Thoracic aorta (tissue), 2 donors: ENCODE results near the gene RTL10. TPM values are rescaled to one million over a fixed set of nuclear protein-coding genes. Genes with fewer than 3 reads are reported as not detected.

Experiments
- ATAC-seq: fragments of 150-250 bp; one replicate; pipeline ENCODE4 v1.8.0; 2017; ENCODE audit warnings: low read depth; ENCODE audit not compliant: insufficient number of reproducible peaks, low FRiP score
- DNase-seq: peaks from one replicate; pipeline ENCODE4 v3.0.0-alpha.2; 2020; ENCODE audit warnings: low spot score
- H3K27ac ChIP-seq, 2 donors: fragments of 200-600 bp; sonication (generic); 1 replicate in 1 of 2; 2 replicates in 1 of 2; pipeline ENCODE4 v1.5.1; 2016; ENCODE audit warnings: mild to moderate bottlenecking in 2 of 2, moderate library complexity in 2 of 2
- H3K27me3 ChIP-seq: fragments of 200-600 bp; sonication (generic); replicated peaks from 2 replicates; pipeline ENCODE4 v1.6.0; 2016; ENCODE audit warnings: mild to moderate bottlenecking; ENCODE audit not compliant: insufficient read depth
- H3K36me3 ChIP-seq: fragments of 200-600 bp; sonication (generic); one replicate; pipeline ENCODE4 v1.5.1; 2016
- H3K4me1 ChIP-seq, 2 donors: fragments of 200-600 bp; sonication (generic); 1 replicate in 1 of 2; 2 replicates in 1 of 2; pipeline versions ENCODE4 v1.5.1 to v1.6.0; 2016; ENCODE audit warnings: low read depth in 2 of 2, mild to moderate bottlenecking in 1 of 2; ENCODE audit not compliant: control insufficient read depth in 1 of 2
- H3K4me3 ChIP-seq: fragments of 200-600 bp; sonication (generic); 2 replicates; pipeline ENCODE4 v1.5.1; 2016; ENCODE audit warnings: mild to moderate bottlenecking
- H3K9me3 ChIP-seq: fragments of 200-600 bp; sonication (generic); 2 replicates; pipeline ENCODE4 v1.5.1; 2016
- total RNA-seq, 2 donors: library from RNA; depleted of rRNA; stranded (reverse); fragments of >200 nt; gene quantifications; one replicate each; pipeline versions ENCODE4 v1.1.0 to v1.2.3, GENCODE V29; 2016
- TF ChIP-seq, protein P1 (sequence below): fragments of 200-600 bp; sonication (generic); IDR thresholded peaks from one replicate; pipeline ENCODE4 v1.5.1; 2019; ENCODE audit warnings: antibody characterized with exemption

The RTL10 gene
- total RNA-seq, 2 donors from 2014 or later, result 11.8 to 17.2 TPM

DNA sequence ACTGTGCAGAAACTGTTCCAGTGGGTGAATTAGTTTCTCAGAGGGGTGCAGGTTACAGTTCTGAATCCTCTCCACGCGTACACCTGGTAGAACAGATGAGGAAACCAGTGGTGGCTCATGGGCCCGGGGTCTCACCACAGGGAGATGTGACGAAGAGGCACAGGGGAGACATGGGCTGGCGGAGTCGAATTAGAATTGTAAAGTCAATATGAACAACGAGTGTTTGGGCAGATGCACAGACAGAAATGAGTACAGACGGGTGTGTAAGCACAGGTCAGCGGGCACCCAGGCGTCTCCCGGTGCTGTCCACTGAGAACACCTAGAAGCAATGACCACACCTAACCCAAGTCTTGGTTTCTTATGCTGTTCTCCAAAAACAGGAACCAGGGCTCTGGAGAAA is 41.8 kb downstream of the RTL10 start:
- no peaks in the 10 kb centered on the region for H3K9me3 ChIP-seq
- H3K36me3 ChIP-seq, result no peaks in the 10 kb centered on the region
- TF ChIP-seq, protein P1, sequence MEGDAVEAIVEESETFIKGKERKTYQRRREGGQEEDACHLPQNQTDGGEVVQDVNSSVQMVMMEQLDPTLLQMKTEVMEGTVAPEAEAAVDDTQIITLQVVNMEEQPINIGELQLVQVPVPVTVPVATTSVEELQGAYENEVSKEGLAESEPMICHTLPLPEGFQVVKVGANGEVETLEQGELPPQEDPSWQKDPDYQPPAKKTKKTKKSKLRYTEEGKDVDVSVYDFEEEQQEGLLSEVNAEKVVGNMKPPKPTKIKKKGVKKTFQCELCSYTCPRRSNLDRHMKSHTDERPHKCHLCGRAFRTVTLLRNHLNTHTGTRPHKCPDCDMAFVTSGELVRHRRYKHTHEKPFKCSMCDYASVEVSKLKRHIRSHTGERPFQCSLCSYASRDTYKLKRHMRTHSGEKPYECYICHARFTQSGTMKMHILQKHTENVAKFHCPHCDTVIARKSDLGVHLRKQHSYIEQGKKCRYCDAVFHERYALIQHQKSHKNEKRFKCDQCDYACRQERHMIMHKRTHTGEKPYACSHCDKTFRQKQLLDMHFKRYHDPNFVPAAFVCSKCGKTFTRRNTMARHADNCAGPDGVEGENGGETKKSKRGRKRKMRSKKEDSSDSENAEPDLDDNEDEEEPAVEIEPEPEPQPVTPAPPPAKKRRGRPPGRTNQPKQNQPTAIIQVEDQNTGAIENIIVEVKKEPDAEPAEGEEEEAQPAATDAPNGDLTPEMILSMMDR, result no peak
- DNase-seq, result no peak
- H3K4me3 ChIP-seq, result no peak overlapping the region
- no peak overlapping the region for H3K27ac ChIP-seq
- no peak for ATAC-seq
- H3K4me1 ChIP-seq, result peaks cover 0 to 11% of the 10 kb centered on the region in 2 donors
- H3K27me3 ChIP-seq, result no peaks in the 10 kb centered on the region

DNA sequence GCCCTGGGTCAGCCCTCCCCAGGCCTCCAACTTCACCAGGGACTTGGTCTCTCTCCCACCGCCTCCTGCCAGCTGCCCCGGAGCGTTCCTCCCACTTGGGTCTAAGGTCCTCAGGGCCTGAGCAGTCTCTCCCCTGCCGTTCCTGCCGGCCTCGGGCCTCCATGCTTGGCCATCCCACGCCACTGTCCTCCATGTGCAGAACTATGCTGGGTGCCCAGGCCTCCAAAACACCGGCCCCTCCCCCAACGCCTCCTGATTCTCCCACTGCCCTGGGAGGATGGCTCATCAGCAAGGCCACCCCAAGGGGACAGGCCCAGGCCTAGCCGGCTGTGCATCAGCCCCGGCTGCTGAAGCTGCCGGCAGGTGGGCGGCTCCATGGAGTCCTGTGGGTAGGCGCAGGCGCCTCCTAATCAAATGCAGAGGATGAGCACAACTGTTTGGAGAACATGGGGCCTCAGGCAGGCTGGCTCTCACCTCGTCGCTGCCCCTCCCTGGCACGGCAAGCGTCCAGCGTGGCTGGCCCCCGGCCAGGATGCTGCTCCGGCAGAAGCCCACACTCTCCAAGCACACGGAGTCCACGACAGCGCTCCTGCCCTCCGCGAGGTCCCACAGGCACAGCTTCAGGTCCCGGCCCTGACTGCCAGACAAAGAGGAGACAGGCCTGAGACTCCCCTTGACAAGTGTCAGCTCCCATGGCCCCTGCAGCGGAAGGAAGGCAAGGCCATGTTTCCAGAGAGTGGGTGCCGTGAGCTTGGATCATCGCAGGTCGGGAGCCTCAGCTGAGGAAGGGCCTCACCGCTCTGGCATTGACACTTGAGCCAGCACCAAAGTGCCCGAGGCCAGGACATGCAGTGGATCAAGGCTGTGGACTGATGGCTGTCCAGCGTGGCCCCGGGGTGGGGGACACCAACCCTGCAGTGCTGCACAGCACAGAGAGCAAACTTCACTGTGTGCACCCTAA is 42.6 kb downstream of the RTL10 start:
- Histone ChIP-seq H3K27me3 (no peaks in the 10 kb centered on the region), H3K9me3 (no peaks in the 10 kb centered on the region), H3K4me3 (no peak overlapping the region), H3K27ac (no peak overlapping the region), H3K36me3 (no peaks in the 10 kb centered on the region), H3K4me1 (peaks cover 0 to 11% of the 10 kb centered on the region in 2 donors)
- ATAC-seq (no peak), DNase-seq (no peak)
- TF ChIP-seq, protein P1, result no peak

DNA sequence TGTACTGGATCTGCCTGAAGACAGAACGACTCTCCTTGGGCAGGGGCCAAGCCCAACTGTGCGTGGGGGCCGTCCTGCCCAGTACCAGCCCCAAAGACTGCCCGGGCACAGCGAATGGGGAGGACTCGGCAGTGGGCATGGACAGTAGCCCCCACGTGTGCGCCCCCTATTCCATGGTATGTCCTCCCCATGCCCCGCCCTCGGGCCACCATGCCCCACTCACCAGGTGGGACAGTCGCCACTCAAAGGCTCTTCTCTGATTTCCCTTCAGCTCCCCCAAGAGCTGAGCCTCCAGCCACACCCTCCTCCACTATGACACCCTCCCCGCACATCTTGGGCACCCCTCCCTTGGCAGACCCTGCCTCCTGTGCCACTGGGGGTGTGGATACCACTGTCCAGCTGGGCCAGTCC is 43.5 kb downstream of the RTL10 start:
- no peak overlapping the region for H3K4me3 ChIP-seq
- no peaks in the 10 kb centered on the region for H3K9me3 ChIP-seq
- TF ChIP-seq, protein P1, result no peak
- H3K4me1 ChIP-seq, result peaks cover 0 to 11% of the 10 kb centered on the region in 2 donors
- no peaks in the 10 kb centered on the region for H3K36me3 ChIP-seq
- no peaks in the 10 kb centered on the region for H3K27me3 ChIP-seq
- no peak overlapping the region for H3K27ac ChIP-seq
- ATAC-seq (no peak), DNase-seq (no peak)

DNA sequence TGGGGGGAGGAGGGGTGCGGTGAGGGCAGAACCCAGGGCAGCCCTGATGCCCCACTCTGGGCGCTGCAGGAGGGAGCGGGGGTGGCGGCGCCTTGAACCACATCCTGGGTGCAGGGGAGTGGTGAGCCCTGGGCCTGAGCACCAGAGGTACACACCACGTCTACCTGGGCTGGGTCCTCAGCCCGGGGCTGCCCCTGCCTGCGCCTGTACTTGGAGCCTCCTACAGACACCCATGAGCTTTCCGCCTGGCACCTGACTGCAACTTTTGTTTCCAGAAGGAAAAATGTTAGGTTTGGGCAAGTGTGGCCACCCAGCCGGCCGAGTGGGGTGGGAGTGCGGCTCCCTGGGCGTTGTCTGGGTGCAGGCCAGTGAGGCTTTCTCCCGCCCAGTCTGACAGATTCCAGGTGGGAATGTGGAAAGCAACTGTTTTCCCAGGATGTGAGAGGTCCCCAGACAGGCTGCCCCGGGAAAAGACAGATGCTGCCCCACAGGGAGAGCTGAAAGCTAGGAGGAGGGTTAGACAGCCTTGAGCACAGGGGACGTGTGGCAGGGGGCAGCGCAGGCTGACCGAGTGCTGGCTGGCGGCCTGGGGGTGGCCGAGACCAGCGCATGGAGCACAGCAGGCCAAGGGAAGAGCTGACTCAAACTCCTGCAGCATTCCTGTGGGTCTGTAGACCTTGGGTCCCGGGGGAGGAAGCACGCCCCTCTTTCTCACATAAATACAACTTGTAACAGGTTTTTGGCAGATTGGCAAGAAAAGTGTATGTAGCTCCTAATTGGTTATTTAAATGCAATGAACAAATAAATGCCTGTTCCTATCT is 44.1 kb downstream of the RTL10 start:
- H3K36me3 ChIP-seq, result no peaks in the 10 kb centered on the region
- TF ChIP-seq, protein P1, result no peak
- no peaks in the 10 kb centered on the region for H3K27me3 ChIP-seq
- H3K27ac ChIP-seq, result no peak overlapping the region
- ATAC-seq (no peak), DNase-seq (no peak)
- H3K9me3 ChIP-seq, result no peaks in the 10 kb centered on the region
- H3K4me3 ChIP-seq, result no peak overlapping the region
- peaks cover 0 to 11% of the 10 kb centered on the region in 2 donors for H3K4me1 ChIP-seq

DNA sequence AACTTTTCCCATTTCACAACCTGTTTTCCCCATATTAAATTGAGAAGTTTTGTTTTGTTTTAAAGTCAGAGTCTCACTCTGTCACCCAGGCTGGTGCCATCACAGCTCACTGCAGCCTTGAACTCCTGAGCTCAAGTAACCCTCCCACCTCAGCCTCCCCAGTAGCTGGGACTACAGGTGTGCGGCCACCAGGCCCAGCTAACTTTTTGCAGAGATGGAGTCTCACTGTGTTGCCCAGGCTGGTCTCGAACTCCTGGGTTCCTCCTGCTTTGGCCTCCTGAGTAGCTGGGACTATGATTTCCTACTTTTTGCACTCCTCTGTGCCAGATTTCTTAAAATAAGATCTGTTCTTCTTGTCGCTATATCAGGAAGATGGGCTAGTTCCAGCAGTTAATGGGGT is 44.9 kb downstream of the RTL10 start:
- H3K27me3 ChIP-seq, result no peaks in the 10 kb centered on the region
- TF ChIP-seq, protein P1, result no peak
- ATAC-seq (no peak), DNase-seq (no peak)
- no peak overlapping the region for H3K4me3 ChIP-seq
- no peak overlapping the region for H3K27ac ChIP-seq
- H3K36me3 ChIP-seq, result no peaks in the 10 kb centered on the region
- no peaks in the 10 kb centered on the region for H3K9me3 ChIP-seq
- H3K4me1 ChIP-seq, result peaks cover 0 to 11% of the 10 kb centered on the region in 2 donors
